IMR-90 (cell line): ENCODE data around the gene CERT1. TPM values are rescaled to one million over a fixed set of nuclear protein-coding genes. Genes with fewer than 3 reads are reported as not detected.

Experiments
- ATAC-seq: fragments of 200-7000 bp; cut with Tn5 transposase; 2 replicates; pipeline ENCODE4 v1.9.1; 2020; ENCODE audit warnings: low read depth, mild to moderate bottlenecking, moderate library complexity
- BruUV-seq: library from RNA; stranded (reverse); fragments of 400-500 nt; replicated peaks from 2 replicates; lab custom pipeline; 2021; lab: Mats Ljungman, UMichigan
- CTCF ChIA-PET: fragments of 300-600 bp; formaldehyde crosslinking; extraction: SDS; loops from one replicate; lab custom pipeline; 2021; ENCODE audit warnings: antibody characterized with exemption; lab: Yijun Ruan, JAX
- POLR2A ChIA-PET: fragments of 300-600 bp; sonication (Branson Sonifier 250); formaldehyde crosslinking; loops from one replicate; lab custom pipeline; 2022; ENCODE audit warnings: antibody characterized with exemption; ENCODE audit not compliant: unreplicated experiment; lab: Charles Lee
- DNase-seq: peaks from one replicate; pipeline ENCODE4 v3.0.0; 2013
- H2AFZ ChIP-seq: replicated peaks from 2 replicates; pipeline ENCODE3; 2013; ENCODE audit warnings: low read length, mild to moderate bottlenecking; ENCODE audit not compliant: poor library complexity
- H2AK5ac ChIP-seq: 2 replicates; pipeline ENCODE4 v1.6.1; 2013; ENCODE audit warnings: low read depth, low read length, inconsistent platforms
- H2AK9ac ChIP-seq: replicated peaks from 2 replicates; pipeline ENCODE3; 2013; ENCODE audit warnings: mild to moderate bottlenecking, low read depth, low read length, moderate library complexity; ENCODE audit not compliant: poor library complexity
- H2BK120ac ChIP-seq: 2 replicates; pipeline ENCODE4 v1.6.1; 2013; ENCODE audit warnings: low read depth, low read length, inconsistent platforms
- H2BK15ac ChIP-seq: 3 replicates; pipeline ENCODE4 v1.6.1; 2013; ENCODE audit warnings: low read depth, low read length, inconsistent platforms
- H2BK20ac ChIP-seq: 2 replicates; pipeline ENCODE4 v1.6.1; 2013; ENCODE audit warnings: low read depth, mild to moderate bottlenecking, inconsistent platforms, low read length, moderate library complexity
- H2BK5ac ChIP-seq: 2 replicates; pipeline ENCODE4 v1.6.1; 2013; ENCODE audit warnings: mild to moderate bottlenecking, low read depth, low read length, inconsistent platforms; ENCODE audit not compliant: poor library complexity, severe bottlenecking
- H3K14ac ChIP-seq: replicated peaks from 2 replicates; pipeline ENCODE4 v1.6.1; 2013; ENCODE audit warnings: low read depth, low read length, inconsistent platforms
- H3K18ac ChIP-seq: 2 replicates; pipeline ENCODE4 v1.6.1; 2013; ENCODE audit warnings: low read depth, low read length, control low read depth
- H3K23ac ChIP-seq: 2 replicates; pipeline ENCODE4 v1.6.1; 2013; ENCODE audit warnings: low read depth, low read length, inconsistent platforms
- H3K27ac ChIP-seq: 2 replicates; pipeline ENCODE4 v1.5.1; 2013; ENCODE audit warnings: mild to moderate bottlenecking, control low read depth, low read length; ENCODE audit not compliant: insufficient read depth
- H3K27me3 ChIP-seq: 2 replicates; pipeline ENCODE4 v1.6.1; 2013; ENCODE audit warnings: low read length; ENCODE audit not compliant: control insufficient read depth, insufficient read depth
- H3K36me3 ChIP-seq: 2 replicates; pipeline ENCODE4 v1.6.1; 2013; ENCODE audit warnings: low read length, mixed read lengths; ENCODE audit not compliant: control insufficient read depth, insufficient read depth
- H3K4ac ChIP-seq: 2 replicates; pipeline ENCODE4 v1.6.1; 2013; ENCODE audit warnings: low read depth, low read length, inconsistent platforms
- H3K4me1 ChIP-seq: 2 replicates; pipeline ENCODE4 v1.6.1; 2013; ENCODE audit warnings: low read length, mixed read lengths; ENCODE audit not compliant: control insufficient read depth, insufficient read depth
- H3K4me2 ChIP-seq: 2 replicates; pipeline ENCODE4 v1.6.1; 2013; ENCODE audit warnings: low read depth, mild to moderate bottlenecking, control low read depth, low read length, moderate library complexity
- H3K4me3 ChIP-seq: 2 replicates; pipeline ENCODE4 v1.5.1; 2013; ENCODE audit warnings: low read depth, mild to moderate bottlenecking, control low read depth, low read length, moderate library complexity; ENCODE audit not compliant: insufficient read depth
- H3K56ac ChIP-seq: 2 replicates; pipeline ENCODE4 v1.6.1; 2013; ENCODE audit warnings: low read length, inconsistent platforms; ENCODE audit not compliant: insufficient read depth; ENCODE audit errors: extremely low read depth
- H3K79me1 ChIP-seq, 2 experiments: 2 replicates each; pipeline ENCODE4 v1.6.1; 2013; ENCODE audit warnings: low read length in 2 of 2, inconsistent platforms in 1 of 2, low read depth in 1 of 2
- H3K9ac ChIP-seq: 2 replicates; pipeline ENCODE4 v1.6.1; 2013; ENCODE audit warnings: low read depth, low read length, control low read depth
- H3K9me1 ChIP-seq: 2 replicates; pipeline ENCODE4 v1.6.1; 2013; ENCODE audit warnings: low read length, inconsistent platforms; ENCODE audit not compliant: insufficient read depth
- H3K9me3 ChIP-seq: 2 replicates; pipeline ENCODE4 v1.6.1; 2013; ENCODE audit warnings: low read length; ENCODE audit not compliant: control insufficient read depth, insufficient read depth
- H4K20me1 ChIP-seq: 2 replicates; pipeline ENCODE4 v1.6.1; 2013; ENCODE audit warnings: low read length, inconsistent platforms; ENCODE audit not compliant: insufficient read depth
- H4K5ac ChIP-seq: 2 replicates; pipeline ENCODE4 v1.6.1; 2013; ENCODE audit warnings: mild to moderate bottlenecking, low read depth, low read length, control low read depth
- H4K8ac ChIP-seq, 2 experiments: 2 replicates each; pipeline ENCODE4 v1.6.1; 2013; ENCODE audit warnings: low read depth in 2 of 2, low read length in 2 of 2, control low read depth in 1 of 2, inconsistent platforms in 1 of 2
- H4K91ac ChIP-seq: 2 replicates; pipeline ENCODE4 v1.6.1; 2013; ENCODE audit warnings: low read depth, low read length, inconsistent platforms; ENCODE audit not compliant: insufficient read depth
- BHLHE40 ChIP-seq: fragments of 150-350 bp; IDR thresholded peaks from 2 replicates; pipeline ENCODE4 v1.6.1; 2016; ENCODE audit warnings: mild to moderate bottlenecking, low read depth, low read length
- CEBPB ChIP-seq: IDR thresholded peaks from 2 replicates; pipeline ENCODE4 v1.6.1; 2012; ENCODE audit warnings: low read depth, low read length, improper control_type of control experiment
- CHD1 ChIP-seq: IDR thresholded peaks from 2 replicates; pipeline ENCODE4 v1.6.1; 2012; ENCODE audit warnings: low read depth, low read length, improper control_type of control experiment
- MAFK ChIP-seq: IDR thresholded peaks from 2 replicates; pipeline ENCODE4 v1.6.1; 2012; ENCODE audit warnings: low read depth, low read length, improper control_type of control experiment
- MAZ ChIP-seq: IDR thresholded peaks from 2 replicates; pipeline ENCODE4 v1.6.1; 2012; ENCODE audit warnings: low read depth, mild to moderate bottlenecking, low read length, improper control_type of control experiment, moderate library complexity, borderline replicate concordance
- MXI1 ChIP-seq: IDR thresholded peaks from 2 replicates; pipeline ENCODE4 v1.6.1; 2012; ENCODE audit warnings: low read depth, mild to moderate bottlenecking, low read length, moderate library complexity, borderline replicate concordance
- NFE2L2 ChIP-seq: fragments of 150-350 bp; IDR thresholded peaks from 2 replicates; pipeline ENCODE4 v1.6.1; 2016; ENCODE audit warnings: low read depth, mild to moderate bottlenecking, low read length
- POLR2A ChIP-seq: IDR thresholded peaks from 2 replicates; pipeline ENCODE4 v1.6.1; 2012; ENCODE audit warnings: mild to moderate bottlenecking, low read depth, low read length
- RAD21 ChIP-seq: IDR thresholded peaks from 2 replicates; pipeline ENCODE4 v1.6.1; 2012; ENCODE audit warnings: low read length, improper control_type of control experiment
- RFX5 ChIP-seq: IDR thresholded peaks from 2 replicates; pipeline ENCODE4 v1.8.0; 2012; ENCODE audit warnings: low read depth, mild to moderate bottlenecking, low read length, moderate library complexity
- SMC3 ChIP-seq: fragments of 150-350 bp; IDR thresholded peaks from 2 replicates; pipeline ENCODE4 v1.6.1; 2016; ENCODE audit warnings: low read depth, mild to moderate bottlenecking, antibody characterized with exemption, low read length, moderate library complexity
- WGBS, 2 experiments: methylation state at CpG; one replicate each; pipeline versions ENCODE4 v1.1.5 to v1.1.7; 2013; ENCODE audit warnings: missing lambda C conversion rate in 2 of 2; ENCODE audit not compliant: insufficient read length in 1 of 2; ENCODE audit errors: extremely low coverage in 2 of 2; 5-methylcytosine and 5-hydroxymethylcytosine counted together
- dilution Hi-C: fragments of 300-500 bp; cut with HindIII; formaldehyde crosslinking; loops from one replicate; pipeline ENCODE4 v1.14.3; 2018; ENCODE audit warnings: low sequenced_read_pairs; ENCODE audit not compliant: unreplicated experiment
- in situ Hi-C: fragments of 300-500 bp; cut with MboI; formaldehyde crosslinking; loops from 3 replicates; pipeline ENCODE4 v1.14.3; 2019; ENCODE audit warnings: low sequenced_read_pairs, inconsistent platforms, mixed read lengths
- intact Hi-C: fragments of 100-400 bp; cut with micrococcal nuclease; formaldehyde crosslinking; loops from 2 replicates; pipeline ENCODE4 v1.10.0; 2022
- polyA plus RNA-seq, 3 experiments: library from polyadenylated mRNA; depleted of rRNA; stranded (reverse); fragments of >200 nt; gene quantifications; 2 replicates each; pipeline ENCODE4 v1.2.3, GENCODE V29; 2012; ENCODE audit warnings: low replicate concordance in 1 of 3
- total RNA-seq: library from RNA; depleted of rRNA; stranded (reverse); fragments of >200 nt; gene quantifications from 2 replicates; pipeline ENCODE4 v1.2.3, GENCODE V29; 2012
- TF ChIP-seq, protein P1 (sequence below): fragments of 150-350 bp; IDR thresholded peaks from 2 replicates; pipeline ENCODE4 v1.6.1; 2017; ENCODE audit warnings: mild to moderate bottlenecking, antibody characterized with exemption, low read length, low read depth
- TF ChIP-seq, protein P2 (sequence below): fragments of 150-350 bp; IDR thresholded peaks from 2 replicates; pipeline ENCODE4 v1.6.1; 2016; ENCODE audit warnings: low read depth, mild to moderate bottlenecking, low read length, moderate library complexity, borderline replicate concordance
- TF ChIP-seq, protein P3 (sequence below): conservative IDR thresholded peaks from 2 replicates; pipeline ENCODE4 v1.5.1; 2012; ENCODE audit warnings: mild to moderate bottlenecking, low read depth, low read length, improper control_type of control experiment

The CERT1 gene
- total and polyA plus RNA-seq, 2 of the 4 experiments (the other 2 are of a cell fraction), result 7.2 TPM

DNA sequence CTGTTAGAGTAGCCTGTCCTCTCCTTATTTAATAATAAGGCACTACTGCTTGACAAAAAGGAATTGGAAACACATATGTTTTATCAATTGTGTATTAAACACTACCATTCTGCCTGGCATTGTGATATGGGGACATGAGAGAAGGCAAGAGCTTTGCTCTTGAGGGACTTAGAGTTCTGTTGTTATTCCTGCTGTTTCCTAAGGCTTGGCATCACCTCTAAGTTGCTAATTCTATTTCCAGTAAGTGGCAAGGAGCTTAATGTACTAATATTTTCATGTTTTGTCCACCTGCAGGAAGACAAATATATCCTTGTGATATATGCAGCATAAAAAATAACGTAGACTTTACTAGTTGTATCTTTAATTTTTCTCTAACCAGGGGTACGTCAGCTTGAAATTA lies 161.8 kb downstream of the CERT1 start:
- H4K91ac ChIP-seq, result no peak overlapping the region
- no peak overlapping the region for H2BK20ac ChIP-seq
- no peak overlapping the region for H2BK15ac ChIP-seq
- DNase-seq (no peak), ATAC-seq (no peak)
- TF ChIP-seq, protein P1, sequence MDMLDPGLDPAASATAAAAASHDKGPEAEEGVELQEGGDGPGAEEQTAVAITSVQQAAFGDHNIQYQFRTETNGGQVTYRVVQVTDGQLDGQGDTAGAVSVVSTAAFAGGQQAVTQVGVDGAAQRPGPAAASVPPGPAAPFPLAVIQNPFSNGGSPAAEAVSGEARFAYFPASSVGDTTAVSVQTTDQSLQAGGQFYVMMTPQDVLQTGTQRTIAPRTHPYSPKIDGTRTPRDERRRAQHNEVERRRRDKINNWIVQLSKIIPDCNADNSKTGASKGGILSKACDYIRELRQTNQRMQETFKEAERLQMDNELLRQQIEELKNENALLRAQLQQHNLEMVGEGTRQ, result no peak
- TF ChIP-seq BHLHE40, result no peak
- TF ChIP-seq MAFK, result no peak
- TF ChIP-seq, protein P2, sequence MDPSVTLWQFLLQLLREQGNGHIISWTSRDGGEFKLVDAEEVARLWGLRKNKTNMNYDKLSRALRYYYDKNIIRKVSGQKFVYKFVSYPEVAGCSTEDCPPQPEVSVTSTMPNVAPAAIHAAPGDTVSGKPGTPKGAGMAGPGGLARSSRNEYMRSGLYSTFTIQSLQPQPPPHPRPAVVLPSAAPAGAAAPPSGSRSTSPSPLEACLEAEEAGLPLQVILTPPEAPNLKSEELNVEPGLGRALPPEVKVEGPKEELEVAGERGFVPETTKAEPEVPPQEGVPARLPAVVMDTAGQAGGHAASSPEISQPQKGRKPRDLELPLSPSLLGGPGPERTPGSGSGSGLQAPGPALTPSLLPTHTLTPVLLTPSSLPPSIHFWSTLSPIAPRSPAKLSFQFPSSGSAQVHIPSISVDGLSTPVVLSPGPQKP, result no peak
- TF ChIP-seq, protein P3, sequence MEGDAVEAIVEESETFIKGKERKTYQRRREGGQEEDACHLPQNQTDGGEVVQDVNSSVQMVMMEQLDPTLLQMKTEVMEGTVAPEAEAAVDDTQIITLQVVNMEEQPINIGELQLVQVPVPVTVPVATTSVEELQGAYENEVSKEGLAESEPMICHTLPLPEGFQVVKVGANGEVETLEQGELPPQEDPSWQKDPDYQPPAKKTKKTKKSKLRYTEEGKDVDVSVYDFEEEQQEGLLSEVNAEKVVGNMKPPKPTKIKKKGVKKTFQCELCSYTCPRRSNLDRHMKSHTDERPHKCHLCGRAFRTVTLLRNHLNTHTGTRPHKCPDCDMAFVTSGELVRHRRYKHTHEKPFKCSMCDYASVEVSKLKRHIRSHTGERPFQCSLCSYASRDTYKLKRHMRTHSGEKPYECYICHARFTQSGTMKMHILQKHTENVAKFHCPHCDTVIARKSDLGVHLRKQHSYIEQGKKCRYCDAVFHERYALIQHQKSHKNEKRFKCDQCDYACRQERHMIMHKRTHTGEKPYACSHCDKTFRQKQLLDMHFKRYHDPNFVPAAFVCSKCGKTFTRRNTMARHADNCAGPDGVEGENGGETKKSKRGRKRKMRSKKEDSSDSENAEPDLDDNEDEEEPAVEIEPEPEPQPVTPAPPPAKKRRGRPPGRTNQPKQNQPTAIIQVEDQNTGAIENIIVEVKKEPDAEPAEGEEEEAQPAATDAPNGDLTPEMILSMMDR, result no peak
- TF ChIP-seq NFE2L2, result no peak
- no peak for TF ChIP-seq MAZ
- no peak for TF ChIP-seq MXI1
- no peak for TF ChIP-seq RFX5
- no peak for TF ChIP-seq POLR2A
- no peak for TF ChIP-seq RAD21
- TF ChIP-seq CHD1, result no peak
- TF ChIP-seq SMC3, result no peak
- TF ChIP-seq CEBPB, result no peak
- H3K18ac ChIP-seq, result no peak overlapping the region
- in situ Hi-C loops, result loop anchor here (25.0 kb wide), 1 partner anchor 587 kb away; the partner anchor contains the start of genes GFM2 and NSA2
- H4K5ac ChIP-seq, result no peak overlapping the region
- H3K4me1 ChIP-seq, result no peaks in the 10 kb centered on the region
- no peaks in the 10 kb centered on the region for H3K9me1 ChIP-seq
- H2BK120ac ChIP-seq, result no peak overlapping the region
- H3K27me3 ChIP-seq, result no peaks in the 10 kb centered on the region
- no peaks in the 10 kb centered on the region for H4K20me1 ChIP-seq
- peaks cover 16% of the 10 kb centered on the region for H3K36me3 ChIP-seq
- no peak overlapping the region for H3K56ac ChIP-seq
- H3K4me3 ChIP-seq, result no peak overlapping the region
- intact Hi-C loops, result loop anchor here (2.0 to 10.0 kb wide), 2 partner anchors 33 to 235 kb away; no protein-coding TSS in a partner anchor
- no peak overlapping the region for H4K8ac ChIP-seq
- H3K4me2 ChIP-seq, result no peak overlapping the region
- H3K9me3 ChIP-seq, result no peaks in the 10 kb centered on the region
- H3K27ac ChIP-seq, result no peak overlapping the region
- H2AK5ac ChIP-seq, result no peak overlapping the region
- WGBS, 2 experiments, result no CpG with 5 or more reads among the region's 2 CpGs
- H3K9ac ChIP-seq, result no peak overlapping the region
- H3K14ac ChIP-seq, result no peak overlapping the region
- BruUV-seq, result no TSS peak
- H3K4ac ChIP-seq, result no peak overlapping the region
- dilution Hi-C loops, result no loop called here
- H2AFZ ChIP-seq, result no peak overlapping the region
- no peak overlapping the region for H2AK9ac ChIP-seq
- ChIA-PET CTCF (no interaction called here), POLR2A (no interaction called here)
- no peak overlapping the region for H2BK5ac ChIP-seq
- H3K23ac ChIP-seq, result no peak overlapping the region
- peaks cover 3 to 9% of the 10 kb centered on the region in 2 experiments; a peak in 2 of 4 replicates for H3K79me1 ChIP-seq
